ENCODE data around the gene FCF1.

GRCh38 chr14:74747237-74747636, 34.3 kb downstream of the FCF1 start:
- TF ChIP-seq ZKSCAN8 (CRISPR knock-in tag; IDR thresholded peaks at IDR 0.05; ENCODE audit: borderline replicate concordance) (no peak), MAX (IDR thresholded peaks at IDR 0.05) (no peak), ZNF263 (CRISPR knock-in tag; IDR thresholded peaks at IDR 0.05) (no peak), KDM3A (CRISPR knock-in tag; IDR thresholded peaks at IDR 0.05; ENCODE audit: low read depth) (no peak), PITX1 (CRISPR knock-in tag; IDR thresholded peaks at IDR 0.05) (no peak), CTCF (CRISPR knock-in tag; IDR thresholded peaks at IDR 0.05) (no peak), STAG1 (CRISPR knock-in tag; IDR thresholded peaks at IDR 0.05) (no peak), IRF1 (CRISPR knock-in tag; IDR thresholded peaks at IDR 0.05; ENCODE audit: low read depth) (no peak), BRCA1 (CRISPR knock-in tag; IDR thresholded peaks at IDR 0.05) (no peak), MEIS1 (CRISPR knock-in tag; IDR thresholded peaks at IDR 0.05; ENCODE audit: borderline replicate concordance) (no peak), RXRA (CRISPR knock-in tag; IDR thresholded peaks at IDR 0.05) (no peak), POLR2A (IDR thresholded peaks at IDR 0.05; ENCODE audit: insufficient read depth in 1 of 2, low read depth in 2 of 2, low read length in 2 of 2) (no peak), TCF7L2 (IDR thresholded peaks at IDR 0.05; ENCODE audit: low read depth, low read length) (no peak)
